Upper lobe of left lung (tissue), 4 donors: ENCODE data around the gene MYNN.

Experiments
- CTCF ChIP-seq, 6 experiments: fragments of 450-650 bp in 4 of 6; fragments of 200-600 bp in 2 of 6; sonication (generic) in 2 of 6; IDR thresholded peaks; one replicate each; pipeline ENCODE4 v1.5.1; 2016 to 2019; ENCODE audit warnings: antibody characterized with exemption in 6 of 6
- POLR2A ChIP-seq, 4 donors: fragments of 450-650 bp; IDR thresholded peaks; one replicate each; pipeline ENCODE4 v1.5.1; 2016 to 2017; ENCODE audit warnings: antibody characterized with exemption in 4 of 4, mild to moderate bottlenecking in 2 of 4

GRCh38 chr3:169748670-169749069 is 24.5 kb upstream of the MYNN start:
- no peak for TF ChIP-seq CTCF (IDR thresholded peaks at IDR 0.05)
- no peak for TF ChIP-seq POLR2A (IDR thresholded peaks at IDR 0.05)
